Skin epidermis (tissue), 12 donors: ENCODE data around the gene KLK1.
A peak's percentile ranks its signal among the peaks of the same experiment; 100 is the strongest.

Experiments
- H3K27ac ChIP-seq, 21 experiments: fragments of 200-600 bp; sonication (generic) in 11 of 21; one replicate each; pipeline ENCODE4 v1.5.0; 2020; ENCODE audit warnings: mild to moderate bottlenecking in 3 of 21, inconsistent platforms in 2 of 21, moderate library complexity in 2 of 21
- H3K4me3 ChIP-seq, 7 experiments: fragments of 200-600 bp; sonication (generic) in 2 of 7; one replicate each; pipeline ENCODE4 v1.5.0; 2020; ENCODE audit warnings: inconsistent platforms in 2 of 7, mild to moderate bottlenecking in 2 of 7, moderate library complexity in 1 of 7

The KLK1 gene

GRCh38 chr19:50823389-50824042 lies at the start of gene KLK1:
TSS of gene KLK1 (minus strand) at chr19:50823787. CDS start at chr19:50823748, 39 bp downstream.
- peak within 1 kb of the TSS in 3 of 21 experiments; percentile 27 to 53 (median 49) for H3K27ac ChIP-seq
- H3K4me3 ChIP-seq: no peak within 1 kb of the TSS

GRCh38 chr19:50873056-50873455 lies 49.5 kb upstream of the KLK1 start, which contains the start of gene KLK2:
TSS of gene KLK2 (plus strand) at chr19:50873439. CDS start at chr19:50873474, 35 bp downstream.
- H3K4me3 ChIP-seq: no peak within 1 kb of the TSS
- no peak within 1 kb of the TSS for H3K27ac ChIP-seq

GRCh38 chr19:50870417-50871089 lies 47.0 kb upstream of the KLK1 start:
- H3K4me3 ChIP-seq: no peak overlapping the region
- H3K27ac ChIP-seq: no peak overlapping the region

- H3K4me3 ChIP-seq: no peak overlapping the region
- H3K27ac ChIP-seq: no peak overlapping the region
Measured at GRCh38 chr19:50869479-50869878, 45.9 kb upstream of the KLK1 start.

GRCh38 chr19:50861496-50862286 lies 38.1 kb upstream of the KLK1 start:
- H3K4me3 ChIP-seq: no peak overlapping the region
- no peak overlapping the region for H3K27ac ChIP-seq

- no peak overlapping the region for H3K27ac ChIP-seq
- no peak overlapping the region for H3K4me3 ChIP-seq
Measured at GRCh38 chr19:50861010-50861409, 37.4 kb upstream of the KLK1 start.

GRCh38 chr19:50859849-50860248 lies 36.3 kb upstream of the KLK1 start:
- Histone ChIP-seq H3K4me3 (no peak overlapping the region), H3K27ac (no peak overlapping the region)

GRCh38 chr19:50858886-50859285 lies 35.3 kb upstream of the KLK1 start:
- Histone ChIP-seq H3K4me3 (no peak overlapping the region), H3K27ac (no peak overlapping the region)

- no peak overlapping the region for H3K27ac ChIP-seq
Measured at GRCh38 chr19:50857366-50857765, 33.8 kb upstream of the KLK1 start.

GRCh38 chr19:50854636-50855410 lies 31.2 kb upstream of the KLK1 start, which contains the start of gene KLK3:
TSS of gene KLK3 (plus strand) at chr19:50854915. CDS start at chr19:50854956, 41 bp downstream.
- Histone ChIP-seq H3K27ac (no peak within 1 kb of the TSS), H3K4me3 (no peak within 1 kb of the TSS)

More at GRCh38 chr19:50857366-50857765, 33.8 kb upstream of the KLK1 start:
- H3K4me3 ChIP-seq: no peak overlapping the region

- no peak overlapping the region for H3K4me3 ChIP-seq
- H3K27ac ChIP-seq: no peak overlapping the region
Measured at GRCh38 chr19:50851620-50852019, 28.0 kb upstream of the KLK1 start.

- no peak overlapping the region for H3K27ac ChIP-seq
- H3K4me3 ChIP-seq: no peak overlapping the region
Measured at GRCh38 chr19:50850738-50851137, 27.2 kb upstream of the KLK1 start.

- H3K4me3 ChIP-seq: no peak overlapping the region
- no peak overlapping the region for H3K27ac ChIP-seq
Measured at GRCh38 chr19:50844296-50844935, 20.8 kb upstream of the KLK1 start.

- Histone ChIP-seq H3K4me3 (no peak overlapping the region), H3K27ac (no peak overlapping the region)
Measured at GRCh38 chr19:50843701-50844221, 20.2 kb upstream of the KLK1 start.

- H3K27ac ChIP-seq: no peak overlapping the region
- no peak overlapping the region for H3K4me3 ChIP-seq
Measured at GRCh38 chr19:50843205-50843604, 19.6 kb upstream of the KLK1 start.

GRCh38 chr19:50842130-50842529 lies 18.5 kb upstream of the KLK1 start:
- Histone ChIP-seq H3K27ac (no peak overlapping the region), H3K4me3 (no peak overlapping the region)

- Histone ChIP-seq H3K27ac (no peak overlapping the region), H3K4me3 (no peak overlapping the region)
Measured at GRCh38 chr19:50839712-50840655, 16.4 kb upstream of the KLK1 start.

- Histone ChIP-seq H3K4me3 (no peak overlapping the region), H3K27ac (no peak overlapping the region)
Measured at GRCh38 chr19:50838239-50838638, 14.7 kb upstream of the KLK1 start.
